OCI-LY1 (cell line): ENCODE results near the gene KLHL40.

Experiments used
- CTCF ChIP-seq: fragments of 200-600 bp; sonication (generic), shearing (Covaris generic); IDR thresholded peaks from 2 replicates; pipeline ENCODE4 v1.5.1; 2017; ENCODE audit warnings: mild to moderate bottlenecking, antibody characterized with exemption, low read length, moderate library complexity, mixed read lengths
- EZH2 ChIP-seq: fragments of 200-600 bp; sonication (generic), shearing (Covaris generic); IDR thresholded peaks from 2 replicates; pipeline ENCODE4 v1.8.0; 2017; ENCODE audit warnings: borderline replicate concordance, mixed run types, mild to moderate bottlenecking, antibody characterized with exemption, low read length, moderate library complexity, mixed read lengths

DNA sequence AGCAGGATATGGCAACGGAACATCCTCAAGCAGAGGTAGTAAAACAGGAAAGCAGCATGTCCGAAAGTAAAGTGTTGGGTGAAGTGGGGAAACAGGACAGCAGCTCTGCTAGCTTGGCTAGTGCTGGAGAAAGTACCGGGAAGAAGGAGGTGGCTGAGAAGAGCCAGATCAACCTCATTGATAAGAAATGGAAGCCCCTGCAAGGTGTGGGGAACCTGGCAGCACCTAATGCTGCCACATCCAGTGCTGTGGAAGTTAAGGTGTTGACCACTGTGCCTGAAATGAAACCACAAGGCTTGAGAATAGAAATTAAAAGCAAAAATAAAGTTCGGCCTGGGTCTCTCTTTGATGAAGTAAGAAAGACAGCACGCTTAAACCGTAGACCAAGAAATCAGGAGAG lies 46.1 kb upstream of the KLHL40 start:
- TF ChIP-seq CTCF (no peak), EZH2 (no peak)
